Prostate gland (tissue), 2 donors: Measurements from ENCODE around the gene DUSP18.

ENCODE experiments used
- POLR2A ChIP-seq: fragments of 450-650 bp; IDR thresholded peaks from one replicate; pipeline ENCODE4 v1.6.1; 2016; ENCODE audit warnings: antibody characterized with exemption, mild to moderate bottlenecking
- POLR2AphosphoS5 ChIP-seq: sonication (generic); formaldehyde crosslinking; IDR thresholded peaks from one replicate; pipeline ENCODE4 v1.6.1; 2017; ENCODE audit warnings: antibody characterized with exemption
- TF ChIP-seq, protein P1 (sequence below), 4 experiments: fragments of 200-600 bp in 2 of 4; fragments of 450-650 bp in 2 of 4; sonication (generic) in 2 of 4; IDR thresholded peaks; 1 replicate in 3 of 4; 2 replicates in 1 of 4; pipeline ENCODE4 v1.5.1; 2016 to 2019; ENCODE audit warnings: antibody characterized with exemption in 4 of 4, mild to moderate bottlenecking in 2 of 4, moderate library complexity in 2 of 4

DNA sequence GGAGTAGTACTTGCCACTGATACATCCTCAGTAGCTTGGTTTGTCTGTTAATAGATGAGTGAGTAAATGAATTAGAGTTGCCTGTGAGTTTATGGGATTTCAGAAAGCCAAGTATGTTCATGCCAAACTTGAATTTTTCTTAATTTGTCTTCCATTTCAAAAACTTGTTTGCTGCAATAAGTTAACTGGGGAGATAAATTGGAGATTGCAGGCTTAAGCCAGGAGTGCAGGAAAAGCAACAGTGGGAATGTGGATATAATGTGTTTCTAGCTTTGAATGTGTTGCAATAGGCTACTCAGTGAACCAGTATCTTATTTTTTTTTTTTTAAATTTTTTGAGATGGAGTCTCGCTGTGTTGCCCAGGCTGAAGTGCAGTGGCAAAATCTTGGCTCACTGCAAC is 35.2 kb upstream of the DUSP18 start:
- TF ChIP-seq, protein P1, sequence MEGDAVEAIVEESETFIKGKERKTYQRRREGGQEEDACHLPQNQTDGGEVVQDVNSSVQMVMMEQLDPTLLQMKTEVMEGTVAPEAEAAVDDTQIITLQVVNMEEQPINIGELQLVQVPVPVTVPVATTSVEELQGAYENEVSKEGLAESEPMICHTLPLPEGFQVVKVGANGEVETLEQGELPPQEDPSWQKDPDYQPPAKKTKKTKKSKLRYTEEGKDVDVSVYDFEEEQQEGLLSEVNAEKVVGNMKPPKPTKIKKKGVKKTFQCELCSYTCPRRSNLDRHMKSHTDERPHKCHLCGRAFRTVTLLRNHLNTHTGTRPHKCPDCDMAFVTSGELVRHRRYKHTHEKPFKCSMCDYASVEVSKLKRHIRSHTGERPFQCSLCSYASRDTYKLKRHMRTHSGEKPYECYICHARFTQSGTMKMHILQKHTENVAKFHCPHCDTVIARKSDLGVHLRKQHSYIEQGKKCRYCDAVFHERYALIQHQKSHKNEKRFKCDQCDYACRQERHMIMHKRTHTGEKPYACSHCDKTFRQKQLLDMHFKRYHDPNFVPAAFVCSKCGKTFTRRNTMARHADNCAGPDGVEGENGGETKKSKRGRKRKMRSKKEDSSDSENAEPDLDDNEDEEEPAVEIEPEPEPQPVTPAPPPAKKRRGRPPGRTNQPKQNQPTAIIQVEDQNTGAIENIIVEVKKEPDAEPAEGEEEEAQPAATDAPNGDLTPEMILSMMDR (IDR thresholded peaks at IDR 0.05) = no peak
- TF ChIP-seq POLR2A = no peak
- TF ChIP-seq POLR2AphosphoS5 = no peak
